Activated CD4-positive, alpha-beta T cell treated with anti-CD3 and anti-CD28 coated beads, Interleukin-10, Interleukin-2, amounts not matched to agents 100 ng/mL and 50 ng/mL, durations not matched to agents 16 hours and 8 hours (primary cell): ENCODE measurements around the gene FKBP5.
A peak's percentile ranks its signal among the peaks of the same experiment; 100 is the strongest.
"Not testable (repeated sequence)": the region's sequence is repeated elsewhere in the genome, so short reads cannot be mapped to it uniquely, and the experiment has no call there.

Experiments
- DNase-seq: peaks from one replicate; pipeline ENCODE4 v3.0.0-alpha.2; 2020

The FKBP5 gene

GRCh38 chr6:35605600-35605999 is 83.1 kb downstream of the FKBP5 start:
- DNase-seq = no peak

- no peak for DNase-seq
These were observed 85.2 kb downstream of the FKBP5 start for GRCh38 chr6:35603326-35604202.

- DNase-seq = no peak
These were observed 86.4 kb downstream of the FKBP5 start for GRCh38 chr6:35602133-35602946.

GRCh38 chr6:35601331-35602132 is 87.2 kb downstream of the FKBP5 start:
- DNase-seq = peak; percentile 55

GRCh38 chr6:35600659-35601125 is 88.0 kb downstream of the FKBP5 start:
- no peak for DNase-seq

- DNase-seq = no peak
These were observed 88.7 kb downstream of the FKBP5 start for GRCh38 chr6:35599761-35600658.

DNA sequence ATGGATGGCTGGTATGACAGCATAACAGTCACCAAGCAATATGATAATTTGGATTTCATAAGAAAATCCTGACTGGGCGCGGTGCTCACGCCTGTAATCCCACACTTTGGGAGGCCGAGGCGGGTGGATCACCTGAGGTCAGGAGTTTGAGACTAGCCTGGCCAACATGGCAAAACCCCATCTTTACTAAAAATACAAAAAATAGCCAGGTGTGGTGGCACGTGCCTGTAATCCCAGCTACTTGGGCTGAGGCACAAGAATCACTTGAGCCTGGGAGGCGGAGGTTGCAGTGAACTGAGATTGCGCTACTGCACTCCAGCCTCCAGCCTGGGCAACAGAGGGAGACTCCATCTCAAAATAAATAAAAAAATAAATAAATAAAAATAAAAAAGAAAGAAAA is 90.1 kb downstream of the FKBP5 start:
- DNase-seq = not testable (repeated sequence)

DNA sequence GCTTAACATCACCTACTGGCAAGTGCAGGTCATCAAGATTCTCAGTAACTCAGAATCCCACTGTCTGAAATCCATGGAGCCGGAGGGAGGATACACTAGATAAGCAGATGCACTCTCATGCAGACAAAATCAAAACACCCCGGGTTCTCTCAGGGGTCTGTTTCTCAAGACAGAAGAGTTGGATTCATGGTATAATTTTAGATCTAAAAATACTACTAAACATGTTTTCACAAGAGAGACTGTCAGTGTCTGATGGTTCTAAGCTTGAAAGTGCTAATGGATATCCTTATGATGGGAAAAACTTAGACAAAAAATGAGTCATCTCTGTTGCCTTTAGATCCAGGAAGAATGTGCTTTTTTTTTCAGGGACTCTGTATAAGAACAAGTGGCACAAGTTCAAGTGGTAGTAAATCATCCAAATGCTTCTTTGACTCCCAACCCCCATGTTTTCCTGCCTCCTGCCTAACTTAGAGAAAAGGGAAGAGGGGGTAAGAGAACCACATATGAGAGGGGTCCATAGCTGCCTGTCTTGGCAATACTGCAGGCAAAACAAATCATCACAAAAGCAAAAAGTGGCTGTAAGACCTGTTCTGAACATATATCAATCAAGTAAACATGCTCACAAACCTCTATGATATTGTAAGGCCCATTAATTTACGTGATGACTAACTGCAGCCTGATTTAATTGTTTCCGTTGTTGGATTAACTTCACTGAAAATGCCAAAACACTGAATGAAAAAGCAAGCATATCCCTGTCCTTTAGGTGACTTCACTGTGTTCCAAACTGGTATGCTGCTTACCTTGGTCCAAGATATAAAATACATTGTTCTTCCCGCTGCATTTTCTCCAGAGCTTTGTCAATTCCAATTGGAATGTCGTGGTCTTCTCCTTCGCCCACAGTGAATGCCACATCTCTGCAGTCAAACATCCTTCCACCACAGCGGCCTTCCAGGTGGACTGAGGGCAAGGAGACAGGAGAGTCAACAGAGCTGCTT is 92.0 kb downstream of the FKBP5 start:
- DNase-seq = no peak

DNA sequence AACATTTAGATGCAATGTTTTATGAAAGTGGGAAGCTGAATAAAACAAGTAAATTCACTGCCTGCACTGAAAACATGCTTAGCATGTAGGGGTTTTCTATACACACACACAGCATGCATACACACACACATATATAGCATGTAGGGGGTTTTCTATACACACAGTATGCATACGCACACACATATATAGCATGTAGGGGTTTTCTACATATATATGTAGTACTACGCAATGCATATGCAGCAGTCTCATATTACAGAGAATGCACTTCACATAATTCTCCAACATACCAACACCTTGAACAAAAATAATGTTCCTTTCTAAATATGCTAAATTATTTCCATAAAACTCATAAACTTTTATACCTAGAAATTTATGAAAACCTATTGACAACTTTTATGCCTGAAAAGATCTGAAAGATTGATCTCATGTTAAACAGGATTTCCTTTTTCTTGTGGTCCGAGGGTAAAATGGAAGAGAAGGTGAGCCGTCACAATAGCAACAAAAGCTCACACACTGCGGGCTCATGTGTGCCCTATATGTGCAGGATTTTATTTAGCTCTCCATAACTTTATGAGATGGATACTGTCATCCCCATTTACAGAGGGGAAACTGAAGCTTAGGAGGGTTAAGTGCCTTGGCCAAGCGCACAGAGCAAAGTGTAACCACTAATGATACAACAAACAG is 94.1 kb downstream of the FKBP5 start:
- no peak for DNase-seq

DNA sequence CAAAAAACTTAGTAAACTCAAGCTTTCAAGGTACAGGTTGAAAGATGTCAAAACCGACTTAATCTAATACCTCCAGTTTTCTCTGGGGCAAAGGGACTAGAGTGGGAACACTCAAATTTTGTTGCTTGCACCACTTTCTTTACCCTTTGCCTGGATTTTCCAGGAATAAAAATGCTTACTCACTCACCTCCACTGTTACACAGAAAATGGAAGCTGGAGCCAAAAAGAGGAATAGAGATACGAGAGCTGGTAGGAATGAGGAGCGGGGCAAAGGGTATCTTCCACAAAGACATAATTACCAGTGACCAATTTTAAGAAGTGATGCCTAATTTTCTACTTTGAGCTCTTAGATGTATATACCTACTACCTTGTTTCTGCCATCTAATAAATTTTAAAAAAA is 96.5 kb downstream of the FKBP5 start:
- DNase-seq = no peak

DNA sequence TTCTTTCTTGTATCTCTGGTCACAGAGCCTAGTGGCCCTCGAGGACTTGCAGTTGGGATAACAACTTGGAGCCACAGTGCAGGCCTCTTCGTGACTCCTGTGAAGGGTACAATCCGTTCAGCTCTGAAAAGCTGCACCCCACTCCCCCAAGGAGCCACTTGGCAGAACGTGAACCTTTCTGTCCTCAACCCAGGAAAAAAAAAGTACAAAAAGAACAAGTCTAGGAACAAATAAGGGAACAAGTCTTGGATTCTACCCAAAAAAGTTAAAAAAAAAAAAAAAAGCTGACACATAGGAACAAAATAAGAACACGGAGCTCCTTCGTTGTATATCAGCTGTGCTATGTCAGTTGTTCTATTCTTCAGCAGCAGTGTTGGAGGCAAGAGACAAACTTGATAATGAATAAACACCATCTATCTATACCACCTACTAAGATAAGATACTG is 98.1 kb downstream of the FKBP5 start:
- DNase-seq = no peak

- DNase-seq = no peak
These were observed 98.8 kb downstream of the FKBP5 start for GRCh38 chr6:35589904-35590303.

GRCh38 chr6:35589201-35589739 is 99.4 kb downstream of the FKBP5 start:
- no peak for DNase-seq

GRCh38 chr6:35587167-35587566 is 101.5 kb downstream of the FKBP5 start:
- no peak for DNase-seq

DNA sequence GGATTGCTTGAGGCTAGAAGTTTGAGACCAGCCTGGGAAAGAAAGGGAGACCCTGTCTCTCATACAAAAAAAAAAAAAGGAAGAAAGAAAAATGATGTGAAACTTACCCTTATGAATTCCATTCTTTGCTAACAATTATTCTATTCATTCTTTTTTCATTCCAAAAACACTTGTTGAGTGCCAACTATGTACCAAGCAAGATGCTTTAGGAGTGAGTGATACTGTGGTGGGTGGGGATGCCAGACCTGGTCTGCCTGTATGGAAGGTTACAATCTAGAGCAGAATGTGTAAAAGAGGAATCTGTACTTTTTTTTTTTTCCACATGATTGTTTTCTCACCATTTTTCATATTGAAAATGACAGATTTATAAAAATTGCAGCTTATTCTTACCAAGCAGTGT is 102.2 kb downstream of the FKBP5 start:
- DNase-seq = no peak

DNA sequence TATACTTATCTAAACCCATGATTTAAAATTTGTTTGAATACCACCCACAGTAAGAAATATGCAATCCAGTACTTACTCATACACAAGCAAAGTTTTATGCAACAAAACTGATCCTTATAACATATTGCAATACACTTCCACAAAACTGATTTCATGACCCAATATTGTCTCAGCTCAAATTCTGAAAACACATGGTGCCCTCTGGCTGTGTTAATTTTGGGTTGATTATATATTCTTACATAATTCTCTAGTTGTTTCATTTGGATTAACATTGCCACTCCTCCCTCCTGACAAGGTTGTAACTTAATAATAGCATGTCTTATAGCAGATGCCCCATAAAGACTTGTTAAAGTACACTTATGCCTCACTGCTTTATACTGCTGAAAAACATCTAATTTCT is 103.1 kb downstream of the FKBP5 start:
- no peak for DNase-seq

DNA sequence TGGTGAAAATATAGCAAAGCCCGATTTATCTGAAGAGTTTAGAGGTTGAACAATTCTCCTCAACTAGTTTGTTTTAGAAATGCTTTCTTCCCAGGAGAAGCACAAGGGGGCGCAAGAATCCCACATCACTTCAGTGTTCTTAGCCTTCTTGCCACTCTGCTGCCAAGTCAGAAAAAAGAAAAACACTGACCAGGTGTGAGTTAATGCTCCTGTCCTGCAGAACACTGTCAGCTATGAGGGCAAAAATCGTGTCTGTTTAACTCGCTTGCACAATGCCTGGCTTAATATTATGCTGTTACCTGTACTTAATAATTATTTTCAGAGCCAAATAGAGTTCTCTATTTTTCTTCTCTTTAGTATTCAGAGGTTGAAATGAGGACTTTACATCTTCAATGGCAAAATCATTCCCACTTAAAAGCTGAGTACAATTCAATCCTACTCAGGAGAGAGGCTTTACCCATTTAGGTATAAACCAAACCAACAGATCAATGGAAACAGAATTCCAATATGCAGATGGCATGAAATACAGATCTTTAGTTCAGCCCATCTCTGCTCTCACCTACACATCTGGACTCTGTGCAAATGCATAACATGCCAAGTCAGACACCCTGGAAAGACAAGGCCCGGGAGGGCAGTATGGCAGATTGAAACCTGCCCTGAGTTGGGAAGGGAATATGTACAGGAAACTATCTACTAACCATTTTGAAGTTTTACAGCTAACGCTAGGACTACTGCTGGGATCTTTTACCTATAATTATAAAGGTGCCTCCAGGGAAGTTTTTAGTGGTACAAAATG is 104.6 kb downstream of the FKBP5 start:
- peak; percentile 73 for DNase-seq

DNA sequence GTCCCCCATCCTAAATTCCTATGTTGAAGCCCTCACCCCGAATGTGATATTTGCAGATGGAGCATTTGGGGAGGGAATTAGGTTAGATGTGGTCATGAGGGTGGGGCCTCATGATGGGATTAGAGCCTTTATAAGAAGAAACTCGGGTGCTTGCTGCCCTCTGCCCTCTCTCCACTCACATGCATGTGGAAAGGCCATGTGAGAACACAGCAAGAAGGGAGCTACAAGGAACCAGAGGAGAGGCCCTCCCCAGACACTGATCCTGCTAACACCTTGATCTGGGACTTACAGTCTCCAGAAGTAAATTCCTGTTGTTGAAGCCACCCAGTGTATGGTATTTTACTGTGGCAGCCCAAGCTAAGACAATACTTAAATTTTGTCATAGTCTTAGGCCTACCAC is 106.4 kb downstream of the FKBP5 start:
- DNase-seq = no peak

GRCh38 chr6:35581633-35582032 is 107.1 kb downstream of the FKBP5 start:
- no peak for DNase-seq
